Endothelial cell of hepatic sinusoid (primary cell): ENCODE measurements around the gene COMP.
"Not testable (repeated sequence)": the region's sequence is repeated elsewhere in the genome, so short reads cannot be mapped to it uniquely, and the experiment has no call there.

ENCODE experiments used
- in situ Hi-C: cut with HindIII; loops from 2 replicates; pipeline ENCODE4 v1.10.0; 2017; ENCODE audit warnings: low sequenced_read_pairs

Gene COMP

DNA sequence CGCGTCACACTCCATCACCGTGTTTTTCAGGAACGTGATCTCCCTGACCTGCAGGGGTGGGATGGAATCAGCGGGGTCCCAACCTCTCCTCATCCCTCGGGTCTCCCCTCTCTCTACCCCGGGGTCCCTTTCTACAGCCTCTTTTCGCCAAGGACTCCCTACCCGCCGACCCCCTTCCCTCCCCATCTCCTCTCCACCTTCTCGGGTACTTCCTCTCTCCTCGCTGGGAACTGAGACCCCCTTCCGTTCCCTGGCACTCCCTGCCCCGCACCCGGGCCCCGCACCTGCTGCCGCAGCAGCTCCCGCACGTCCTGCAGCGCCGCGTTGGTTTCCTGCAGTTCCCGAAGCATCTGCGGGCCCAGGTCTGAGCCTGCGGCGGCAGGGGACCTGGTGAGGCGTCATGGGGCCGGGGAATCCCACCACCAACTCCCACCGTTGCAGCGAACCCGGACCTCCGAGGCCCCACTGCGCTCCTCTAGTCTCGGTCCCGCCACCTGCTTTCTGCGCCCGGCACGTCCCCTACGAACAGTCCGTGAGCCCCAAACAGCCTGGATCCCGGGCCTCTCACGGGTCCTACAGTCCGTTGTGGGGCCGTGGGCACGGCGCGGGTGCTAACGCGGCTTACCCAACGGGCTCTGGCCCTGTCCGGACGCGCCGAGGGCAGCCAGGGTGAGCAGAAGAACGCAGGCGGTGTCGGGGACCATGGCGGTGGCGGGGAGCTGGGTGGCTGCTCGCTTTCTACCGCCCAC lies at the start of gene COMP:
TSS of gene COMP (minus strand) at position 740 of the 749 bp plus-strand sequence. CDS start at position 704, 36 bp downstream.
- in situ Hi-C loops, result loop anchor here (10.0 kb wide), 1 partner anchor 74 kb away; no protein-coding TSS in a partner anchor

DNA sequence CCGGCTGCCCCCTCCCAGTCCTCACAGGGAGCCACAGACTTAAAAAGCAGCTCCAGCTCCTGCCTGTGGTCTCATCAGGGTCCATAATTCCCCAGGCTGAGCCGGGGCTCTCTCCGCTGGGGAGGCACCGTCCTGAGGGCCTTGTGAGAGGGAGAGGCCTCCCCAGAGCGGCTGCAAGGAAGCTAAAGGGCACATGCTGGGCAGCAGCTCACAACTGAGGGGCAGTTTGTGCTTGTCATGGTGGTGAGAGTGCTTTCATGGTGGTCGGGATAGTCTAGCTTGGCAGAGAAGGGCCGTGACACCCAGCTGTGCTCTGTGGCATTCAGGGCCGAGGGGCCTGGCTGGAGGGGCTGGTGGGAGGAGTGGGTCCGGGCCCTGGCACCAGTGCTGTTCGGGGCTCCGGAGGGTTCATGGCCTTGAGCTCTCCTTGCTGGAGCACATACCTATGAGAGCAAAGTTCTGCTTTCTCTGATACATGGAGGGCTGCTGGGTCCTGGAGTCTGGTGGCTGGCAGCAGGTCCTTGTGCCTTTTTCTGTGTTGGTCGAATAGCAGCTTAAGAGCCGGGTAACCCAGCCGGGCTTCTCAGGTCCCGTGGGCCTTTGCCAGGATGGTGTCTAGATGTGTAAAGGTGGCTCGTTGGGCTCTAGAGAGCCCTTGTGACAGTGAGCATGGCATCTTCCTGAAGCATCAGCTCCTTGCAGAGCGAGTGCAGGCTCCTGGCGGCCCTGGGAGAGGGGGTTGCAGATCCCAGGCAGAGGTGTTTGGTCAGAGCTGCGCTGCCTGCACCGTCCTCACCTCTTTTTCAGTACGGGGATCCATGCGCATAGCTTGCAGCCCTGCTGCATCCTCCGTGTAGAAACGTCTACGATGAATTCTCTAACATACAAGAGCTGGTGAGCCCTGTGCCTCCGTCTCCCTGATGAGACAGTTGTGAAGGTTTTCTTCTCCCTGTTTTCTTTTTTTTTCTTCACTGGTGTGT lies 49.5 kb upstream of the COMP start:
- in situ Hi-C loops, result no loop called here

DNA sequence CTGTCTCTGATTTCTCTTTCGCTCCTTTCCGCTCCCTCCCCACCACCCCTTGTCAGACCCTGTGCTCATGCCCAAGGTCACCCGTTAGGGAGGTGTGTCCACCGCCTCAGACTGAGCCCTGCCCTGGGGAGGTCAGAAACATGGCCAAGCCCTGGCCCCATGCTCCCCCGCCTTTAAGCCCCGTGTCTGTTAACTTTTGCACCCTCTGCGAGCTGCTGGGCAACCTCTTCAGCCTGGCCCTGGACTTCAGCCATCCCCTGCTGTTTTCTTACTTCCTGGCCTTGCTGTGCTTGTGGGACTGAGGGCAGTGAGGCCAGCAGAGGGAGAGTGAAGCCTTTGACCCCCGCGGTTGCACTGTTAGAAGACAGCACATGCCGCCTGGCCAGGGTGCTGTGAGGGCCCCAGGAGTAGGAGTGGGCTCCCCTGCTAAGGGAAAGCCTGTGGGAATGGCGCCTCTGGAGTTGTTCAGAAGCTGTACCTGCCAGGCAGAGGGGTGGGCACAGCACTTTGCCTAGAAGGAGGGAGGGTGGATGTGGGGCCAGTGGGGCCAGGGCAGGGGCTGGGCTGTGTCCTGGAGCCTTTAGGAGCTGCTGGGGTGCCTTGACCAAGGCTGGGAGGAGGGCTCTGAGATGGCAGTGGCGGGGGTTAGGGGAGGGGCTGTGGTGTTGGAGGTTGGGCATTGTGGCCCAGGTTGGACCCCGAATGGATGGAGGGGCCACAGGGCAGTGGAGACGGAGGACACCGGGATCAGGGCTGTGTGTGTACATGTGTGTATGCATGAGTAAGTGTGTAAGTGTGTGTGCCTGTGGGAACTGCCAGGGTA lies 48.6 kb upstream of the COMP start:
- in situ Hi-C loops, result no loop called here

DNA sequence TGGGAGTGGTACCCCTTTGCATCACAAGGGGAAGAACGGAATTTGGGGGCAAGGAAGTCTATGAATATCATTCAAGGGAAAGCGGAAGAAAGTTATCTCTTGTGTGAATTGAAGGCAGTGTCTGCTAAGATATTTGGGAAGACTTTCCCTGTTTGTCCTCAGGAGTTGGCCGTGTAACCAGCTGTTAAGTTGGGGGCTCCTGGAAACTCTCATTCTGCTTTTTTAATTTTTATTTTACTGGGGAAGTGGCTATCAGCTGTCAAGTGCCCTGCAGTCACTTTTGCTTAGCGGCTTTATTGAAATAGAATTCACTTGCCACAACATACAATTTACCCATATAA lies 43.5 kb upstream of the COMP start:
- in situ Hi-C loops, result no loop called here

DNA sequence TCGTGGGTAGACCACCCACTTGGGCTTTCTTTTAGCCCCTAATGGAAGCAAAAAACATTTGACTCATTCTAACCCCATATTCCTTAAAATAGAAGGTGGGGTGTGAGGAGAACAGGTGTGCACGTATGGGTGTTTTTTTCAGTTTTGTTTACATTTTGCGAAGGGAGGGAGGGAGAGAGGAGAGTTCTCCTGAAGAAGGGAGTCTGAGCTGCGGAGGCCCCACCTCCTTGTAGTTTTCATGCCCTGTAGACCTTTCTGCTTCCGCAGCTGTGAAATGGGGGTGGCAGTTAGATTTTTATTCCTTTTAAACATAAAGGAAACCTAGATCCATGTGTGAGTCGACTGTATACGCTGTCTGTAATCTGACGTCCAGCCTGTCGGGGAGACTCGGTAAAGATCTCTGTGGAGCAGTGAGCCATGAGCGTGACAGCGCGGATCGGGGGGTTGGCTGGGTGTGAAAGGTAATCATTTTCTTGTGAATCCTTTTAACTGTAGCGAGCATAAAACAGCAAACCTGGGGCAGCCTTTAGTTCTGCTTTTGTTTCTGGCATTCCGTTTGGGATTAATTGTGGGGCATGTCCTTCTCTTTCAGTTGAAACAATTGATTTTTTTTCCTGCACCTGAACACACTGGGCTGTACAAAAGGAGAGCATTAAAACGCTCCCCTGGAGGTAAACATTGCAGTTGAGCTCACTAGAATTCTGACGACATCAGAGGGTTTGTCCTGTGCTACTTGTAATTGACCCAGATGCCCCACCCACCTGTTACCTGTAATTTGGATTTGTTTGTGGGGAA lies 42.9 kb upstream of the COMP start:
- in situ Hi-C loops, result no loop called here

DNA sequence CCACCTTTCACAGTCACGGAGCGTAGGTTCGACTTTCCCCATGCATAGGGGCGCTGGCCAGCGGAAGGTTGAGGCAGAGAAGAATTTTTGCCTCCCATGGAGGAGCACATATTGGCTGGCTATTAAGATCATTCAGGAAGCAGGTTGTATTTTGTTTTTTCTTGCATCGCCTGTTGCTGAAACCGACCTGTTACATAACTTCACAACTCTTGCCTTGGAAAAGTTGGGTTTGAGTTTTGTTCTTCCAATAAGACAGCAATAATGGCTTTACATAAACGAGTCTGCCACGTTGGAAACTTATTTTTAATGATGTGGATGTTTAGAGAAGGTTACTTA lies 42.0 kb upstream of the COMP start:
- in situ Hi-C loops, result no loop called here

DNA sequence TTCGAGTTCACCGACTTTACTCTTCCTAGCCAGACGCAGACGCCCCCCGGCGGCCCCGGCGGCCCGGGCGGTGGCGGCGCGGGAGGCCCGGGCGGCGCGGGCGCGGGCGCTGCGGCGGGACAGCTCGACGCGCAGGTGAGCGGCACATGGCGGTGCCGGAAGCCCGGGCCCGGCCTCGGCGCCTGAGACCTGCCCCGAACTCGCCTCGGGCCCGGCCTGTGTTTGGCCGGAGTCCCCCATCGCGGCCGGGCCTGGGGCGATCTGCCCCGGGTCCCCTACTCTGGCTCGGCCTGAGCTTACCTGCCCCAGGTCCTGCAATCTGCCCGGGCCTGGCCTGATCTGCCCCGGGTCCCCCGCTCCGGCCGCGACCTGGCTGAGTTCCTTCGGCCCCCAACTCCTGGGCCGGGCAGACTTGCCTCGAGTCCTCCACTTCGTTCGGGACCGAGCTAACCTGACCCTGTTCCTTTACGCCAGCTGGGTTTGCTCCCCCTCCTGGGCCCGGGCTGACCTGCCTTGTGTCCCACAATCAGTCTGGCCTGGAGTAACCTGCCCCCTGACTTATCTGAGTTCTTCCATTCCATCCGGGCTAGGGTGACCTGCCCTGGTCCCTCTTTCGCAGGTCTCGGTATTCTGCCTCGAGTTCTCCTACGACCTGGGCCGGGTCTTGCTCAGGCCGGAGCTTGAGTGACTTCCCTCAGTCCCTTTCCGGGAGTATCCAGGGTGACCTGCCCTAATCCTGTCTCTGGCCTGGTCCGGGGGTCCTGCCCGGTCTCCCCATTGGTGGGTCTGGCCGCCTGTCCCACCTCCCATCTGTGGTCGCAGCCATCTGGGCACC lies 41.4 kb upstream of the COMP start:
- in situ Hi-C loops, result no loop called here

DNA sequence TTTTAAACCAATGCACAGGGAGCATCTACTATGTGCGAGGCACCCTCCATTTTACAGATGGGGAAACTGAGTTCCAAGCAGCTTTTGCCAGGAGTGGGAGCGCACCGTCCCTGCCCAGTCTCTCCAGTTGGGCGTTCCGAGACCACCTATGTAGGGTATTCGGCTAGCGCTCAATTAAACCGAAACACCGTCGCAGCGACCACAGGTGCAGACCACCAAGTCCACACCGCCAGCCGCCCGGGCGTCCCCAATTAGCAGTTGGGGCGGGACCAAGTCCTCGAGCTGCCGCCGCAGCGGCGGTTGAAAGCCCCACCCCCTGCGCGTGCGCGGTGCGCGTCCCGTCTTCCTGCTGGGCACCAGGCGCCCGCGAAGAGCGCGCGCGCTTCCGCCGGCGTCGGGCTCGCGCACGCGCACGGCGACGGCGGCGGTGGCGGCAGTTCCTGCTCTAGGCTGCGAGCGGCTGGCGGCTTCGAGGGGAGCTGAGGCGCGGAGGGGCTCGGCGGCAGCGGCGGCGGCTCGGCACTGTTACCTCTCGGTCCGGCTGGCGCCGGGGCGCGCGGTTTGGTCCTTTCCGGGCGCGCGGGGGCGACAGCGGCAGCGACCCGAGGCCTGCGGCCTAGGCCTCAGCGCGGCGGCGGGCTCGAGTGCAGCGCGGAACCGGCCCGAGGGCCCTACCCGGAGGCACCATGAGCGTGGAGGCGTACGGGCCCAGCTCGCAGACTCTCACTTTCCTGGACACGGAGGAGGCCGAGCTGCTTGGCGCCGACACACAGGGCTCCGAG lies 40.6 kb upstream of the COMP start, which contains the start of gene UPF1:
TSS of gene UPF1 (plus strand) at position 436 of the 782 bp plus-strand sequence. CDS start at position 687, 251 bp downstream.
- in situ Hi-C loops, result no loop called here

DNA sequence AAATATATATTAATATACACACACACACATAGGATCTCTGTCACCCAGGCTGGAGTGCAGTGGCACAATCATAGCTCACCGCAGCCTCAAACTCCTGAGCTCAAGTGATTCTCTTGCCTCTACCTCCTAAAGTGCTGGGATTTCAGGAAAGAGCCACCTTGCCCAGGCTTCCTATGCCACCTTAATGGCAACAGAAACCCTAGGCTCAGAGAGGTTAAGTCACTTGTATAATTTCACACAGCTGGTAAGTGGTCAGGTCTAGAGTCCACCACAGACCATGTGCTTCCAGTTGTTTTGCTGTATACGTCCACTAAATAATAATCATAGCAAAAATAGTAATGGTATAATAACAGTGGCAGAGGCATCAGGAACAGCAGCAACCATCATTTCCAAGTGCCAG lies 39.4 kb upstream of the COMP start:
- in situ Hi-C loops, result no loop called here

DNA sequence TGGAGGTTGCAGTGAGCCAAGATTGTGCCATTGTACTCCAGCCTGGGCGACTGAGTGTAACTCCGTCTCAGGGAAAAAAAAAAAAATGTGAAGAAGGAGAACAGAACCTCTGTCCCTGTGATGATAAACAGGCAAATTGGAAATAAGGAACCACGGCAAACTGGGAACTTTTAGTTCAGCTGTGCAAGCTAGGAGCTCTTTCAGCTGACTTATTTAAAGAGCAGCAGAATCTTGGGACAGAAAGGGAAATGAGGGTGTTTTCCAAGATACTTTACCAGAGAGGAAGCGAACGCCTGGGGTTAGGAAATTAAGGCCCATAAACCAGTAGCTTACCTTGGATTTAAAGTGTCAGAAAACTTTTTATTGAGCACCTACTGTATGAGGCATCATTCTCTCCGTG lies 37.7 kb upstream of the COMP start:
- in situ Hi-C loops, result no loop called here

DNA sequence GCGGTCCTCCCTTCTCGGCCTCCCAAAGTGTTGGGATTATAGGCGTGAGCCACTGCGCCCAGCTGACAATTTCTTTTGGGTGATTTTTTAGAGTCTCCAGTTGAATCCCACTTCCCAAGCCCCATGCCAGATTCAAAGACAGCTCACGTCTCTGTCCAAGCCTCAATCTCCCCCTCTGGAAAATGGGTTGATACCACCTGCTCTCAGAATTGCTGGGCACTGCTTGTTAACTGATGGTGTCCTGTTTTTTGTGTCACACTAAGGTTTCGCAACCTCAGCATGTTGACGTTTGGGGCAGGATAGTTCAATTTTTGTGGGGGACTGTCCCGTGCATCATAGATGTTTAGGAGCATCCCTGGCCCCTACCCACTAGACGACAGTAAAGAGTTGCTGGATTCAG lies 26.5 kb upstream of the COMP start:
- in situ Hi-C loops, result no loop called here

DNA sequence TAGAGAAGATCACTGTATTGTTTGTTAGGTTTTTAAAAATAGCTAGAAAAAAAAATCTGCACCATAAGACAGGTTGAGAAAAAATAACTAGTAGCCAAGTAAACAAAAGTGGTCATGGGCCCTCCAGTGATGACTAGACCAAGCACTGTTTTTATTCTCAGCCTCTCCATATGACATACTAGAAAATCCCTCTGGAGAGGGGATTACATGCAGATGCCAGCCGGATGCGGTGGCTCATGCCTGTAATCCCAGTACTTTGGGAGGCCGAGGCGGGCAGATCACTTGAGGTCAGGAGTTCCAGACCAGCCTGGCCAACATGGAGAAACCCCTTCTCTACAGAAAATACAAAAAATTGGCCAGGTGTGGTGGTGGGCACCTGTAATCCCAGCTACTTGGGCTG lies 25.5 kb upstream of the COMP start:
- in situ Hi-C loops, result not testable (repeated sequence)

DNA sequence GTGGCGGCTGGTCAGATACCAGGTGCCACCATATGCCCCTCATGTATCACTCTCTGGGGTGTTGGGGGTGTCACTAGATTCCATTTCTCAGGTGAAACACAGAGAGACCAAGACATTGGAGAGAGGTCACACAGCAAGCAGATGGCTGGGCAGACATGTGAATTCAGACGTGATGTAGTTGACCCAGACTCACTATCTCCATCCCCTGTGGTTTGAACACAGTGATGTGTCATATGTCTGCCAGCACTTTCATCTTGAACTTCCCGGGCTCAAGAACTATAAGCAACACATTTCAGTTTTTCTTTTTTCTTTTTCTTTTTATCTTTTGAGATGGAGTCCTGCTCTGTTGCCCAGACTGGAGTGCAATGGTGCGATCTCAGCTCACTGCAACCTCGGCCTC lies 24.6 kb upstream of the COMP start:
- in situ Hi-C loops, result no loop called here

DNA sequence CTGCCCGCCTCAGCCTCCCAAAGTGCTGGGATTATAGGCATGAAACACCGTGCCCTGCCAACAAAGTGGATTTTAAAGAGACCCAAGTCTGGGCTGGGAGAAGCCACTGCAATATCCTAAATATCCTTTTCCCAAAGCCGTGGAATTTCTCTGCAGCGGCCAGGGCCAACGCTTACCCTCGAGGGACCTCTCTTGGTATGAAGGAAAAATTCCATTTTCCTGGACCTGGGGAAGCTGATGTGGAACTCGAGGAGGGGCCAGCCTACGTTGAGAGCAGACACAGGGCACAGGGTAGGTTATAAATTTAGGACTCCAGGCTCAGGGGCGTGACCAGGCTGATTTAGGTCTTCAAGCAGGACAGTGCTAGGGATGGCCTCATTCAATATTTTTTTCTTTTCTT lies 23.0 kb upstream of the COMP start:
- in situ Hi-C loops, result no loop called here

DNA sequence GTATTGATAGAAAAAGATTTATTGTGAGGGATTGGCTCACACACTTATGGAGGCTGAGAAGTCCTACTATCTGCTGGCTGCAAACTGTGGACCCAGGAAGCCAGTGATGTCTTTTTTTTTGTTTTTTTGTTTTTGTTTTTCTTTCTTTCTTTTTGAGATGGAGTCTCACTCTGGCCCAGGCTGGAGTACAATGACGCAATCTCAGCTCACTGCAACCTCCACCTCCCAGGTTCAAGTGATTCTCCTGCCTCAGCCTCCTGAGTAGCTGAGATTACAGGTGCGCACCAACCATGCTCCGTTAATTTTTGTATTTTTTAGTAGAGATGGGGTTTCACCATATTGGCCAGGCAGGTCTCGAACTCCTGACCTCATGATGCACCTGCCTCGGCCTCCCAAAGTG lies 20.5 kb upstream of the COMP start:
- in situ Hi-C loops, result not testable (repeated sequence)

DNA sequence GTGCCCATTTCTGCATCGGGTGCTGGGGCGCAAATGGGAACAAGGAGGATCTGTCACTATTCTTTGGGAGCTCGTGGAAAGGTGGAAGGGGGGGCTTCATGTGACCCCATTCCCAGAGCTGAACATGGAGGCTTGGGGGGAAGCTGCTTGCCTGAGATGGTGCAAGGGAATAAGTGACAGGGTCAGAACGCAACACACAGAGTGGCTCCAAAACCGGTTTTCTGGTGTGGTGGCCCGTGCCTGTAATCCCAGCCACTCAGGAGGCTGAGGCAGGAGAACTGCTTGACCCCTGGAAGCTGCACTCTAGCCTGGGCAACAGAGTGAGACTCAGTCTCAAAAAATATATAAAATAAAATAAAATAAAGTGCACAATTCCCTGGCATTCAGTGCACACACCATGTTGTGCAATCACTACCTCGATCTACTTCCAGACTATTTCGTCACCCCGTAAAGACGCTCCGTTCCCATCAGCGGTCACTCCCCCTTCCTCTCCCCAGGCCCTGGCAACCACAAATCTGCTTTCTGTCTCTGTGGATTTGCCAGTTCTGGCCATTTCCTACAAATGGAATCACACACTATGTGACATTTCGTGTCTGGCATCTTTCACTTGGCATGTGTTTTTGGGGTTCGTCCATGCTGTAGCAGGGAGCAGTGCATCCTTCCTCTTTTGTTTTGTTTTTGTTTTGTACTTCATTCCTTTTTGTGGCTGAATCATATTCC lies 18.2 kb upstream of the COMP start:
- in situ Hi-C loops, result no loop called here

DNA sequence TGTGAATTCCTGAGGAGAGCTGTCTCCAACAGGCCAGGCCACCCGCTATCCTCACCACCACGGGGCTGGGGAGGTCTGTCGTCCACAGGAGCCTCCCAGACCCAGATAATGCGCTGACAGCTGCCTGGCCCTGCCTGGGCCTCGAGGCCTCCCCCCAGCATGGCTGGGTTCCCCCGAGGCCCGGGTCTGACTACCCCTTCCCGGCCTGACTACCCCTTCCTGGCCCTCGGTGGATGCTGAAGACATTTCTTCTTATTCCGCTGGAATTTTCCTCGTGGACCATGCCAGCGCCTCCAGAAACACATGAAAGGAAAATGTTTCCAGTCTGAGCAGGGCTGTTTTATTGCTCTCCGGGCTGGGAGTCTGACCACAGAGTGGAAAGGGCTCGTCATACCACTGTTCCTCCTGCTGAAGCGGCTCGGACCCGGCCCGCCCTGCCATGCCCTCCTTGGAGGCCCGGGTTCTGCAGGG lies 16.8 kb upstream of the COMP start:
- in situ Hi-C loops, result no loop called here

DNA sequence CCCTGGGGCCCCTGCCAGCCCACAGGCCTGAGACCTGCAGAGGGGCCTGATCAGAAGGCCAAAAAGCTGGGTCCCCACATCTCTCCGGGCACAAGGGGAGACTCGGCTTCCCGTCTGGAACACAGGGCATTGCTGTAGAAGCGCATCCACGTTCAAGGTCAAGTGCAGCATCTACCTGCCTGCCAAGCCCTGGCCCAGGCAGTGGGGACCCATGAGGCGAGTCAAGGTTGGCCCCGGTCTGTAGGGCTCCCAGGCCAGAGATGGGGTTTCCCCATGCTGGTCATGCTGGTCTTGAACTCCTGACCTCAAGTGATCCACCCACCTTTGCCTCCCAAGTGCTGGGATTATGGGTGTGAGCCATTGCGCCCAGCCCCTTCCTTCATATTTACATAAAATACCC lies 13.5 kb upstream of the COMP start:
- in situ Hi-C loops, result no loop called here
